ENCODE data around the gene AKT1. TPM values are rescaled to one million over a fixed set of nuclear protein-coding genes. Genes with fewer than 3 reads are reported as not detected.

The AKT1 gene
- polyA plus RNA-seq, 6 donors from 2014 or later: 6.3 to 22.0 (median 14.1) TPM

DNA sequence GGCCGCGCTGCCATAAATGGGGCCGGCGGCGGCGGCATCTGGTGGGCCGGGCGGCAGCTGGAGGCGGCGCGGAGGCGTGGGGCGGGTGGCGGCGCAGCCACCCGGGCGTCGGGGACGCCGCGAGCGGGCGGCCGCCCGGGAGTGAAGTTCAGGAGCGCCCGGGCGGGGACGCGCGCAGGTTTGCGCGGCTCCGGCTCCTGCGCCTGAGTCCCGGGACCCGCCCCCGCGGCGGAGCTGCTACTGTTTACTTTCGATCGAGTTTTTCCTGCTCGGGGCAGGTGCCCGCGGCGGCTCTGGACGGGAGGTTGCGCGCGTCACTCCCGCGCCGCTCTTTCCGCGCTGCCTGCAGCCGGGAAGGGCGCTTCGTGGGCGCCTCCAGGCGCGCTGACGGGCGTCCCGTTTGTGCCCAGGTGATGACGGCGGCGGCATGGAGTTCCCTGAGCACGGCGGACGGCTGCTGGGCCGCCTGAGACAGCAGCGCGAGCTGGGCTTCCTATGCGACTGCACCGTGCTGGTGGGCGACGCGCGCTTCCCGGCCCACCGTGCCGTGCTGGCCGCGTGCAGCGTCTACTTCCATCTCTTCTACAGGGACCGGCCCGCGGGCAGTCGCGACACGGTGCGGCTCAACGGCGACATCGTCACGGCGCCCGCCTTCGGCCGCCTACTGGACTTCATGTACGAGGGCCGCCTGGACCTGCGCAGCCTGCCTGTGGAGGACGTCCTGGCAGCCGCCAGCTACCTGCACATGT lies 5.4 kb upstream of the AKT1 start, which contains the start of gene ZBTB42:
TSS of gene ZBTB42 (plus strand) at position 331 of the 749 bp plus-strand sequence. CDS start at position 428, 97 bp downstream.
- Mint-ChIP-seq H3K4me3 (peak within 1 kb of the TSS; percentile 81 to 91 (median 88)), H3K9me3 (no peaks in the 10 kb centered on the region), H3K4me1 (peaks cover 41 to 53% (median 45%) of the 10 kb centered on the region in 3 donors), H3K36me3 (no peaks in the 10 kb centered on the region), H3K27me3 (no peaks in the 10 kb centered on the region), H3K27ac (peak within 1 kb of the TSS in 5 of 6 donors; percentile 68 to 95 (median 82))
- peak; percentile 41 to 46 for ATAC-seq (ENCODE audit: low read depth in 2 of 2)
- peak; percentile 60 for DNase-seq

DNA sequence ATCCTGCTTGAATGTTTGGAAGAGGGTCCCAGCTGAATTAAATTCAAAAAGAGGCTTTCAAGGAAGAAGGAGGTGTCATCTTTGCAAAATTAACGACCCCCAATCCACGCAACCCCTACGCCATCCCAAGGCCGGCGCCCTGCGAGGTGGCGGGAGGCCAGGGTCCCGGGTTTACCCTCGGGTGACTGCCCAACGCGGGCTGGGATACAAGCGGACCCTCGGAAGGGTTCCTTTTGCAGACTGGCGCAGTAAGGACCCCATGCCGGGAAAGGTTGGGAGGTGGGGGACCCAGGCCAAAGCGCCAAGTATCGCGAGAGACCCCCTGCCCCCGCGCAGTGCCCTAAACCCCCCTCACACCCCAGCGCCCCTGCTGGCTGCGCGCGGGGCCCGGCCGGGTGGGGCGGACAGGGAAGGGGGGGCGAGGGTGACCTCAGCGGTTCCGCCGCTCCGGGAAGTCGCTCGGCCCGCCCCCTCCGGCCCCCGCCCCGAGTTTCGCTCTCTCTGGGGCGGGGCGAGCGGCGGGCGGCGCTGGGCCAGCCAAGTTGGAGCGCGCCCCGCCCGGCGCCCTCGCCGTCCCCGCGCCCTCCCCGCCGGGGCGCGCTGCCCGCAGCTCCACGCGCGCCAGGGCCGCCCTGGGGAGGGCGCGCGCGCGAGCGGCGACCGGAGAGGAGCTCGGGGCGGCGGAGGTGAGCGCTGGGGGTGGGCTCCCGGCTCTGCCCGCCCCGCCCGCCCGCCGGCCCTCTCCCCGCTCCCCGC lies 4.6 kb upstream of the AKT1 start:
- H3K27me3 Mint-ChIP-seq: no peaks in the 10 kb centered on the region
- peak overlapping the region in 5 of 6 donors; percentile 60 to 94 (median 68) for H3K27ac Mint-ChIP-seq
- peak overlapping the region; percentile 65 to 90 (median 88) for H3K4me3 Mint-ChIP-seq
- no peaks in the 10 kb centered on the region for H3K36me3 Mint-ChIP-seq
- peaks cover 42 to 53% (median 46%) of the 10 kb centered on the region in 3 donors for H3K4me1 Mint-ChIP-seq
- DNase-seq (peak; percentile 77), ATAC-seq (ENCODE audit: low read depth in 2 of 2) (peak; percentile 68 to 70)
- no peaks in the 10 kb centered on the region for H3K9me3 Mint-ChIP-seq

DNA sequence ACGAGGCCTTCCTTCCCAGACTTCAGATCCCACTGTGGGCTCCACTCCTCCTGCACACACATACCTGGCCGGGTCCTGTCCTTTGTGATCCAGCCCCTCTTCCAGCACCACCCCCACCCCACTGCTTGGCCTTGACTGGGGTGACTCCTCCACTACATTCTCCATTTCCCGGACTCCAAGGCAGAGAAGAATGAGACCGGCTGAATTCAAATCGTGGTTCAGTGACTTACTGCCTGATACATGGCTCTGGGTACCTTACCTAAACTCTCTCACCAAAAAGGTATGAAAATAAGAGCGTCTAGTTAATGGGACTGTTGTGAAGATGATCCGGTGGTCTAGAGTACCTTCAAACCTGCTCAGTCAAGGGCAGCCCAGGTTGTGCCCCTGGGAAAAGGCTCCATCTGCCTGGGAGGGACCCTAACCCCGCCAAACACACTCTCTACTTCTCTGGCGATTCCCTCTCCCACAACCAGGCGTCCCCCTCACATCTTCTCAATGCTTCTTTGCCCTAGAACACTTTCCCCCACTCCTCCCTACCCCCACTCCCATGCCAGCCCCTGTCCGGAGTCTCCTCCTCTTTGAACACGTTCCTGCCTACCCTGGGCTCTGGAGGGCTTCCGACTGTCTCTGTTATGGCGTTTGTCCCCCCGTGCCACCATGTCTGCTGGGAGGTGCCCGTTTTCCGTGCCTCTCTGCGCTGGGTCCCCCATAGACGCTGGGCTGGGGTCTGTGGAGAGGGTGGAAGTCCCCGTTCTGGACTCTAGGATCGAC lies 3.9 kb upstream of the AKT1 start:
- DNase-seq (no peak), ATAC-seq (ENCODE audit: low read depth in 2 of 2) (no peak)
- no peaks in the 10 kb centered on the region for H3K27me3 Mint-ChIP-seq
- peak overlapping the region; percentile 4 to 94 (median 72) for H3K27ac Mint-ChIP-seq
- H3K9me3 Mint-ChIP-seq: no peaks in the 10 kb centered on the region
- no peaks in the 10 kb centered on the region for H3K36me3 Mint-ChIP-seq
- H3K4me3 Mint-ChIP-seq: peak overlapping the region; percentile 65 to 90 (median 80)
- H3K4me1 Mint-ChIP-seq: peaks cover 42 to 54% (median 46%) of the 10 kb centered on the region in 3 donors

DNA sequence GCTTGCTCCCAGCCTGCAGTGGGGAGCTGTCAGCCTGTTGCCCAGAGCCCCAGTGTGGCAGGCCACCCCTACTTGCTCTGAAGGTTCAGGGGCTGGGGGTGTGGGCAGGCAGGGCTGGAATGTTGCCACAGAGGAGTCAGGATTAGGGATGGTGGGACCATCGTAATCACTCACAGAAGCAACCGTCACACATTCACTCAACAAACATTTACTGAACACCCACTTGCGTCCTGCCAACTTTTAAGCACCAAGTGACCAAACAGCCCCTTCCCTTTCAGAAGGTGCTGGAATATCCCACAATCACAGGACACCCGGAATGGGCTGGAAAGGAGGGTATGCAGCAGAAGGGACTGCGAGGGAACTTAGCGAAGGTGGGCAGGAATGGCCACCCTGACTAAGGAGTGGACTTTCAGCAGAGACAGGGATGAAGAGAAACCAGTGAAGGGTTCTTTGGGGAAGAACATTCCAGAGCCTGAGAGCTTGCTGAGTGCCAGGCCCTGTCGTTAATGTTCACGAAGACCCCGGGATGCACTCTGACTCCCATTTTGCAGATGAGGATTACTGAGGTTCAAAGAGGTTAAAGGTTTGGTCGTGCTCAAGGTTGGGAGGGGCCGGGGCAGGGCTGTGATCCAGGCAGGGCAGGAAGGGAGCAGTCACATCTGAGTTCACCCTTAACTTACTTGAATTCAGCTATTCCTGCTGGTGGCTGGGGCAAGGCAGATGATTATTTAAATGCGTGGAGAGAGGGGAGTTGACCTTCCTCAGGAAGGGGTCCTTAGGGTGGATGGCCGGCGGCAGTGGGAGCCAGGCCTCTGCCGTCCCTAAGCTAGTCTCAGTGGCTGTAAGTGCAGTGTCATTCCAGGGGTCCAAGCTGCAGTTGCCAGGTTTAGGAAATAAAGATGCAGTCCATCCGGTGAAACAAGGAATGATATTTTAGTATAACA lies 3.0 kb upstream of the AKT1 start:
- H3K27ac Mint-ChIP-seq: peak overlapping the region in 5 of 6 donors; percentile 61 to 94 (median 76)
- ATAC-seq (ENCODE audit: low read depth in 2 of 2) (no peak), DNase-seq (no peak)
- H3K36me3 Mint-ChIP-seq: no peaks in the 10 kb centered on the region
- H3K27me3 Mint-ChIP-seq: no peaks in the 10 kb centered on the region
- peak overlapping the region; percentile 65 to 90 (median 76) for H3K4me3 Mint-ChIP-seq
- H3K9me3 Mint-ChIP-seq: no peaks in the 10 kb centered on the region
- H3K4me1 Mint-ChIP-seq: peaks cover 44 to 58% (median 49%) of the 10 kb centered on the region in 3 donors

DNA sequence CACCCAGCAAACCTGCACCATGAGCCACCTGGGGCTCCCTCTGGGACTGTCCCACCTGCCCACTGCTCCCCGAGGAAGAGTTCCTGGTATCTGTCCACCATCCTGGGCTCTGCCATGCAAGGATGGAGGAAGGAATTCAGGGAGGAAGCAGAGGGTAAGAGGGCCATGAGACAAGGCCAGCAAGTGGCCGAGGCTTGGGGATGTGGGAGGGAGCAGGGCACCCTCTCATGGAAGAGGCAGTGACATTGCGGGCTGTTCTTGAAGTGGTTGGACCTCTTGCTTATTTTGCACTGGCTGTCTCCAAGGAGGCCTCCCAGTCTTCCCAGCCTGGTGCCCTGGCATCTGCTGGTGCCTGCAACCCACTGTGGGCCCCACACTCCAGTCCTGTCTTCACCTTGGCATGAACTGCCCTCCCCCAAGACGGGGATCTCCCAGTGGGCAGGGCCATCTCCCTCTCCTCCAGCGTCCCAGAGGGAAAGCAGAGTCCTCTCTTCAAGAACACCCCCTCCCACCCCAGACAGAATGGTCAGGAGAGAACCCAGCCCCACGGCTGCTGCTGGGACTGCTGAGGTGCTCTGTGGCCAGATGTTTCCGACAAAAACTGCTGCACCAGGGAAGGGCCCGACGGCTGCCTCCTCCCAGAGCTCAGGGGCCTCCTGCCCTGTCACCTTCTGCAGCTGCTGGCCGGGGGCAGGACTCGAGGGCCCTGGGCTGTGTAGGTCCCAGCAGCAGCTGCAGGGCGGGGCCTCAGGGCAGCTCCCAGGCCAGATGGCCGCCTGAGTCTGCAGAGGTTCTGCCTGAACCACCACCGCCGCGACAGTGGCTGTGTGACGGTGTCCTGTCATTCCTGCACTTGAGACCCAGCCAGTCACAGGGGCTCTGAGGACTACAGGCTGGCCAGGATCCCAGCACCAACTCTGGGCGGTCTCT lies 1.8 kb upstream of the AKT1 start:
- DNase-seq (no peak), ATAC-seq (ENCODE audit: low read depth in 2 of 2) (no peak)
- no peaks in the 10 kb centered on the region for H3K36me3 Mint-ChIP-seq
- peak overlapping the region; percentile 6 to 86 (median 72) for H3K4me3 Mint-ChIP-seq
- H3K4me1 Mint-ChIP-seq: peaks cover 56 to 64% (median 56%) of the 10 kb centered on the region in 3 donors
- H3K9me3 Mint-ChIP-seq: no peaks in the 10 kb centered on the region
- peak overlapping the region in 3 of 6 donors; percentile 66 to 88 (median 77) for H3K27ac Mint-ChIP-seq
- no peaks in the 10 kb centered on the region for H3K27me3 Mint-ChIP-seq

DNA sequence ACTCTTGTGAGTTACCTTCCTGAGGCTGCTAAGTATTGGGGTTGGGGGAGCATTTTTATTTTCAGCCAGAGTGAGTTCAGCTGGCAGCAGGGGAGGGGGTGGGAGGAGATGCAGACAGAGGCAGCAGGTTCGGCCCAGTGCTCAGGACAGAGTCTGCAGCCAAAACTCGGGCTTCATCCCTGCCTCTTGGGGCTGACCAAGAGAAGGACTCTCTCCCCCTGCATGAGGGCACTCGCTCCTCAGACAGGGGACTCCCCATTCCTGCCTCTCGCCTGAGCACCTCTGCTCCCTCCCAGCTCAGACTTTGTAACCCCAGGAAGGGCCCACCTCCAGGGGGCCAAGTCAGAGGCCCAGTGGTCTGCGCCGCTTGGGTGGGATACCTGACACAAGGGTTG lies 1.1 kb upstream of the AKT1 start:
- DNase-seq (no peak), ATAC-seq (ENCODE audit: low read depth in 2 of 2) (no peak)
- Mint-ChIP-seq H3K9me3 (no peaks in the 10 kb centered on the region), H3K4me1 (peaks cover 57 to 62% (median 58%) of the 10 kb centered on the region in 3 donors), H3K27me3 (no peaks in the 10 kb centered on the region), H3K27ac (peak overlapping the region in 4 of 6 donors; percentile 12 to 88 (median 82)), H3K4me3 (peak overlapping the region; percentile 67 to 91 (median 80)), H3K36me3 (no peaks in the 10 kb centered on the region)

DNA sequence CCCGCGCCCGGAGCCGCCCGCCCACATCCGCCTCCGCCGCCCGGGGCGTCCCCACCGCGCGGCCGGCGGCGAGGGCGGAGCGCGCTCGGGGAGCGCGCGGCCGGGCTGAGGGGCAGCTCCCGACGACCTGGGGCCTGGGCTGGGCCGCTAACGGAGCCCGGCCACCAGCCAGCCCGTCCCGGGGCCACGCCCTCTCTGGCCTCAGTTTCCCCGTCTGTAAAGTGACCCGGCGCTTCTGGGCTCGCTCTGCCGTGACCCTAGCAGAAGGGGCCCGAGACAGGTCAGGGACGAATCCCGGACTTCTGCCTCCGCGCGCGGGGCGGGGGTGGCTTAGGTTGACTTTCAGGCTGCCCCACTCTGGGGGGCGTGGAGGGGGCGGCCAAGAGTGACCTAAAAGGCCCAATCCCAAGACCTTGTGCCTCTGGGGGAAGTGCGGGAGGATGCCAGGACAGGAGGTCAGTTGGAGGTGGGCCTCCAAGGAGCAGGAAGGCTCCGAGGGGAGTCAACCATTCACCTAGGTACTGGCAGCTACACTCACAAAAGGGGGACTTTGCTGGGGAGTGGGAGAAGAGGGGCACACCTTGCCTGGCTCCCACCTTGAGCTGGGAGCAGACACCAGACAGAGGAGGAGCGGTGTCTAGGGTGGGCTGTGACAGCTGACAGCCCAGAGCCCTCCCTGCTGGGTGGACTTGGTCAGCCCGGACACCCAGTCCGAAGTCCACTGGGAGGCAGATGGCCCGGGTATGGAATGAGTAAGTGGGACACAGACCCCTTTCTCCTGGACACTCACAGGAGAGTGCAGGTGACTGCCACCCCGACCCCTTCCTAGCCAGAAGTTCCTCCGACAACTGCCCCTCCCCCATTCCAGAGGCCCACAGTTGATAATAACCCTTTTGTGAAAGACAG lies 486 bp upstream of the AKT1 start:
- DNase-seq (peak; percentile 49), ATAC-seq (ENCODE audit: low read depth in 2 of 2) (peak; percentile 61)
- H3K27ac Mint-ChIP-seq: peak overlapping the region in 4 of 6 donors; percentile 69 to 87 (median 80)
- no peaks in the 10 kb centered on the region for H3K36me3 Mint-ChIP-seq
- peaks cover 61 to 64% (median 61%) of the 10 kb centered on the region in 3 donors for H3K4me1 Mint-ChIP-seq
- H3K27me3 Mint-ChIP-seq: no peaks in the 10 kb centered on the region
- no peaks in the 10 kb centered on the region for H3K9me3 Mint-ChIP-seq
- H3K4me3 Mint-ChIP-seq: peak overlapping the region; percentile 67 to 91 (median 80)

DNA sequence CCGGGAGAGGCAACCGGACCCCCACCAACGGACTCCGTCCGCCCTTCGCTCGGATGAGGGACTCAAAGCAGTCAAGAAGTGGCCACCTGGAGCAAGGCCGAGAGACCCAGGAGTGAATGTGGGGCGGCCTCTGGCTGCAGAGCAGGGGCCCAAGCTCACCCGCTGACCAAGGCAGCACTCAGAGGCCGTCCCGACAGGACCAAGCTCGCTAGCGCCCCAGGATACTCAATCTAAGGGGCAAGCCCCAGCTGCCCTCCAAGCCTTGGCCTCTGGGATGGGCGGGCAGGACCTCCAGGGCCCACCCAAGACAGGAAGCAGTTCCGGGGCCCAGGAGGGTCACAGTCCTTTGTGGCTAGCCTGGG lies 936 bp downstream of the AKT1 start:
- H3K9me3 Mint-ChIP-seq: no peaks in the 10 kb centered on the region
- no peaks in the 10 kb centered on the region for H3K36me3 Mint-ChIP-seq
- H3K27ac Mint-ChIP-seq: peak overlapping the region in 5 of 6 donors; percentile 14 to 86 (median 67)
- DNase-seq (no peak), ATAC-seq (ENCODE audit: low read depth in 2 of 2) (no peak)
- peaks cover 56 to 64% (median 60%) of the 10 kb centered on the region in 3 donors for H3K4me1 Mint-ChIP-seq
- no peaks in the 10 kb centered on the region for H3K27me3 Mint-ChIP-seq
- peak overlapping the region; percentile 79 to 94 (median 88) for H3K4me3 Mint-ChIP-seq

DNA sequence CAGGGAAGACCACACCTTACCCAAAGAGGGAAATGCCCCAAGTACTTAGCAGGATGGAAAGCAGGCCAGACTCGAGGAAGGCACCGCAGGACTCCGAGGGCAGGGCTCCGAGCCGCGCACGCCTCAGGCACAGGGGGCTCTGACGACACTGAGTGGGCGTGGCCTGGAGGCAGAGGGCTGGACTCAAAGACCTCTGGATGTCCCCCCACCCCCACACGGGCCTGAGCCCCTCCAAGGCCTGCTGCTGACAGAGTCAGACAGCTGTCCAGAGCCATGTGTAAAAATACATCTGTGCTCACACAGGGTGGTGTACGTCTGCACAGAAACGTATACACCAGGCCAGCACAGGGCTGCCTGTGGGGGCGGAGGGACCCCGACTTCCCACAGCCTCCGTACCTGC lies 1.4 kb downstream of the AKT1 start:
- H3K4me3 Mint-ChIP-seq: peak overlapping the region; percentile 79 to 94 (median 88)
- H3K9me3 Mint-ChIP-seq: no peaks in the 10 kb centered on the region
- H3K36me3 Mint-ChIP-seq: no peaks in the 10 kb centered on the region
- no peaks in the 10 kb centered on the region for H3K27me3 Mint-ChIP-seq
- peaks cover 53 to 59% (median 55%) of the 10 kb centered on the region in 3 donors for H3K4me1 Mint-ChIP-seq
- peak overlapping the region in 2 of 6 donors; percentile 43 to 85 for H3K27ac Mint-ChIP-seq
- DNase-seq (no peak), ATAC-seq (ENCODE audit: low read depth in 2 of 2) (no peak)

GRCh38 chr14:104793703-104793959 lies 1.9 kb downstream of the AKT1 start:
- H3K4me1 Mint-ChIP-seq: peaks cover 49 to 54% (median 51%) of the 10 kb centered on the region in 3 donors
- no peaks in the 10 kb centered on the region for H3K27me3 Mint-ChIP-seq
- no peaks in the 10 kb centered on the region for H3K36me3 Mint-ChIP-seq
- peak overlapping the region in 2 of 6 donors; percentile 43 to 86 for H3K27ac Mint-ChIP-seq
- H3K9me3 Mint-ChIP-seq: no peaks in the 10 kb centered on the region
- DNase-seq (no peak), ATAC-seq (ENCODE audit: low read depth in 2 of 2) (no peak)
- peak overlapping the region in 7 of 8 donors; percentile 79 to 94 (median 87) for H3K4me3 Mint-ChIP-seq

Data from naive B cell (primary cell).